B cell (primary cell): ENCODE data around the gene RRAS. TPM values are rescaled to one million over a fixed set of nuclear protein-coding genes. Genes with fewer than 3 reads are reported as not detected.

Source experiments
- ATAC-seq: fragments of 200-7000 bp; cut with Tn5 transposase; one replicate; pipeline ENCODE4 v1.10.0; 2021; ENCODE audit warnings: low read depth, mild to moderate bottlenecking, moderate number of reproducible peaks, moderate library complexity
- CTCF ChIA-PET: fragments of 350-600 bp; sonication (Branson Sonifier 250); formaldehyde crosslinking; loops from one replicate; lab custom pipeline; 2021; ENCODE audit warnings: antibody characterized with exemption, inconsistent platforms; lab: Charles Lee
- POLR2A ChIA-PET: fragments of 350-600 bp; sonication (Branson Sonifier 250); formaldehyde crosslinking; loops from one replicate; lab custom pipeline; 2021; ENCODE audit warnings: antibody characterized with exemption; lab: Charles Lee
- DNase-seq: peaks from one replicate; pipeline ENCODE4 v3.0.0; 2013
- H2AFZ ChIP-seq: 2 replicates; pipeline ENCODE4 v1.6.1; 2012; ENCODE audit warnings: mild to moderate bottlenecking, low read depth, low read length; ENCODE audit not compliant: insufficient read depth, poor library complexity, severe bottlenecking
- H3K27ac ChIP-seq, 2 donors: 1 replicate in 1 of 2; 2 replicates in 1 of 2; pipeline ENCODE4 v1.5.1; 2012 to 2013; ENCODE audit warnings: low read length in 2 of 2, mild to moderate bottlenecking in 2 of 2, moderate library complexity in 1 of 2
- H3K27me3 ChIP-seq, 4 experiments: fragments of 200-600 bp in 1 of 4; sonication (generic) in 1 of 4; replicated peaks in 1 of 4; 1 replicate in 2 of 4; 2 replicates in 2 of 4; pipeline versions ENCODE4 v1.6.1 to v1.7.0; 2013 to 2016; ENCODE audit warnings: low read length in 3 of 4, mild to moderate bottlenecking in 2 of 4, mixed read lengths in 1 of 4, moderate library complexity in 1 of 4; ENCODE audit not compliant: insufficient read depth in 4 of 4, control insufficient read depth in 3 of 4; ENCODE audit errors: control extremely low read depth in 1 of 4
- H3K36me3 ChIP-seq, 2 experiments: replicated peaks in 1 of 2; 1 replicate in 1 of 2; 2 replicates in 1 of 2; pipeline versions ENCODE4 v1.6.1 to v1.7.1; 2013; ENCODE audit warnings: low read length in 1 of 2; ENCODE audit not compliant: insufficient read depth in 2 of 2, control insufficient read depth in 1 of 2; ENCODE audit errors: control extremely low read depth in 1 of 2, extremely low read depth in 1 of 2
- H3K4me1 ChIP-seq, 2 donors: fragments of 200-600 bp in 1 of 2; sonication (generic) in 1 of 2; 1 replicate in 1 of 2; 2 replicates in 1 of 2; pipeline versions ENCODE4 v1.5.1 to v1.6.1; 2013 to 2017; ENCODE audit warnings: low read length in 2 of 2; ENCODE audit not compliant: control insufficient read depth in 2 of 2, insufficient read depth in 2 of 2
- H3K4me2 ChIP-seq: replicated peaks from 2 replicates; pipeline ENCODE3; 2012; ENCODE audit warnings: mild to moderate bottlenecking, low read depth, low read length; ENCODE audit not compliant: poor library complexity, severe bottlenecking
- H3K4me3 ChIP-seq, 5 experiments: fragments of 200-600 bp in 1 of 5; sonication (generic) in 1 of 5; 1 replicate in 3 of 5; 2 replicates in 2 of 5; pipeline versions ENCODE4 v1.5.1 to v1.7.0; 2011 to 2016; ENCODE audit warnings: low read length in 4 of 5, mild to moderate bottlenecking in 4 of 5, low read depth in 2 of 5, control low read depth in 1 of 5, moderate library complexity in 1 of 5; ENCODE audit not compliant: insufficient read depth in 1 of 5; ENCODE audit errors: control extremely low read depth in 1 of 5, extremely low read depth in 1 of 5
- H3K79me2 ChIP-seq: fragments of 200-600 bp; sonication (generic); one replicate; pipeline ENCODE4 v1.6.0; 2016; ENCODE audit warnings: low read length; ENCODE audit not compliant: control insufficient read depth, insufficient read depth
- H3K9ac ChIP-seq: fragments of 200-600 bp; sonication (generic); 2 replicates; pipeline ENCODE4 v1.6.1; 2017; ENCODE audit warnings: mild to moderate bottlenecking, low read length, moderate library complexity
- H3K9me3 ChIP-seq, 3 donors: one replicate each; pipeline versions ENCODE4 v1.6.1 to v1.7.1; 2013; ENCODE audit warnings: low read length in 2 of 3; ENCODE audit not compliant: control insufficient read depth in 2 of 3, insufficient read depth in 1 of 3; ENCODE audit errors: control extremely low read depth in 1 of 3
- H4K20me1 ChIP-seq: 2 replicates; pipeline ENCODE4 v1.6.0; 2012; ENCODE audit warnings: mild to moderate bottlenecking, low read length; ENCODE audit not compliant: insufficient read depth, control insufficient read depth, poor library complexity, severe bottlenecking
- H3K27ac Mint-ChIP-seq: one replicate; pipeline ENCODE4 v1.8.0; 2021; ENCODE audit warnings: mixed read lengths
- H3K27me3 Mint-ChIP-seq: one replicate; pipeline ENCODE4 v1.8.0; 2021; ENCODE audit warnings: mixed read lengths
- H3K4me1 Mint-ChIP-seq: one replicate; pipeline ENCODE4 v1.8.0; 2021; ENCODE audit warnings: mixed read lengths
- H3K4me3 Mint-ChIP-seq: one replicate; pipeline ENCODE4 v1.8.0; 2021; ENCODE audit warnings: mixed read lengths
- H3K9me3 Mint-ChIP-seq: one replicate; pipeline ENCODE4 v1.8.0; 2022; ENCODE audit warnings: mixed read lengths; ENCODE audit not compliant: insufficient read depth
- CTCF ChIP-seq: fragments of 200-600 bp; IDR thresholded peaks from one replicate; pipeline ENCODE4 v1.8.0; 2022; ENCODE audit warnings: antibody characterized with exemption, mild to moderate bottlenecking
- EZH2 ChIP-seq: IDR thresholded peaks from 2 replicates; pipeline ENCODE4 v1.6.1; 2012; ENCODE audit warnings: borderline replicate concordance, low read depth, mild to moderate bottlenecking, moderate library complexity, low read length; ENCODE audit not compliant: insufficient read depth, poor library complexity, severe bottlenecking
- WGBS: methylation state at CpG from one replicate; pipeline ENCODE4 v1.1.5; 2013; ENCODE audit warnings: missing lambda C conversion rate; ENCODE audit not compliant: insufficient coverage; 5-methylcytosine and 5-hydroxymethylcytosine counted together
- intact Hi-C: fragments of 100-400 bp; cut with micrococcal nuclease; formaldehyde crosslinking; loops from one replicate; pipeline ENCODE4 v1.10.0; 2022
- polyA plus RNA-seq: library from polyadenylated mRNA; depleted of rRNA; stranded (reverse); fragments of >200 nt; gene quantifications from 2 replicates; pipeline ENCODE4 v1.2.3, GENCODE V29; 2012
- total RNA-seq, 2 donors: library from RNA; stranded (reverse); fragments of 120-200 nt in 1 of 2; gene quantifications; 1 replicate in 1 of 2; 2 replicates in 1 of 2; pipeline versions ENCODE4 v1.2.3 to v1.2.4, GENCODE V29; 2013 to 2022

Gene RRAS
- total and polyA plus RNA-seq, 2 donors (not counting 1 experiment from before 2014, with no cell fraction given) = 5.6 to 21.0 TPM

- Mint-ChIP-seq H3K27ac (no peak overlapping the region), H3K4me3 (no peak overlapping the region), H3K27me3 (peaks cover 28% of the 10 kb centered on the region), H3K9me3 (no peaks in the 10 kb centered on the region), H3K4me1 (peaks cover 22% of the 10 kb centered on the region)
- H2AFZ ChIP-seq = no peak overlapping the region
- ChIA-PET CTCF (interaction anchor here (0.6 kb wide), 2 partner anchors 13 to 38 kb away, joined by 3 to 6 read pairs; no protein-coding TSS in a partner anchor), POLR2A (no interaction called here)
- peaks cover 49% of the 10 kb centered on the region for H4K20me1 ChIP-seq
- no peak overlapping the region for H3K4me2 ChIP-seq
- 92% methylated on average over 5 of the region's 12 CpGs for WGBS
- TF ChIP-seq CTCF = no peak
- no peak for TF ChIP-seq EZH2
- DNase-seq (no peak), ATAC-seq (no peak)
- peaks cover 7% of the 10 kb centered on the region for H3K79me2 ChIP-seq
- intact Hi-C loops = no loop called here
- H3K36me3 ChIP-seq = peaks cover 0 to 40% of the 10 kb centered on the region in 2 experiments
- H3K27ac ChIP-seq = no peak overlapping the region
- no peak overlapping the region for H3K4me3 ChIP-seq
- peaks cover 0 to 8% (median 0%) of the 10 kb centered on the region in 3 donors for H3K9me3 ChIP-seq
- H3K27me3 ChIP-seq = peaks cover 0 to 33% (median 14%) of the 10 kb centered on the region in 4 experiments
- peaks cover 25% of the 10 kb centered on the region in 2 donors for H3K4me1 ChIP-seq
- no peak overlapping the region for H3K9ac ChIP-seq
Observed at GRCh38 chr19:49688531-49689132, 48.7 kb upstream of the RRAS start.
